ENCODE data around the gene C3orf20.

Gene C3orf20

DNA sequence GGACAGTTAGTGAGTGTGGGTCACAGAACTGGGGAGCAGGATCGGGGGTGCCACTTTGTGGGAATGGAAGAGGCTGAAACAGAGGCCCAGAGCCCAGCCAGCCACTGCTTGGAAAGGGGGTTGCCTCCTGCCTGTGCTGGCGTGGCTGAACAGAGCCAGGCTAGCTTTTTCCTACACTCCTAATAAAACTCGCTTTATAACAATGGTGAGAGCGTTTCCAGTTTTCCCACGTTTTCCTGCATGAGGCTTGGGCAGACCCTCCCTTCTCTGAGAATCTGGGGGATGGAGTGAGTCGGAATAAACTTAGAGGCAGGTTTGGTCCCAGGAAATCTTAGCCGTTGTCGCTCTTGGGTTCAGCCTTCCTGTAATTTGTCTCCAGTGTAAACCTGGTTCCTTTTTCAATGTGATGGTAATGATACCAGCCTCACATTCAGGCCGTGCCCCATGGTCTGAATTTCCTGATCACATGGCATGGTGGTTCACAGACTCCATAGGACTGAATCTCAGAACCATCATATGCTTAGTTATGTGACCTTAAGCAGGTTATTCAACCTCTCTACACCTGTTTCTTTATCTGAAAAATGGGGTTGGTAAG is 137.4 kb downstream of the C3orf20 start:
- TF ChIP-seq FOXP2 (optimal IDR thresholded peaks at IDR 0.05; ENCODE audit: control extremely low read depth, extremely low read length, insufficient read depth), result no peak
- TF ChIP-seq EZH2 (IDR thresholded peaks at IDR 0.05), result no peak
- TF ChIP-seq POLR2AphosphoS5 (IDR thresholded peaks at IDR 0.05; ENCODE audit: borderline replicate concordance, low read depth, low read length), result no peak
- H3K4me3 ChIP-seq, result no peak overlapping the region
- H3K27ac ChIP-seq, result no peak overlapping the region
- H3K36me3 ChIP-seq (ENCODE audit: insufficient read depth, low read length), result no peaks in the 10 kb centered on the region
- H3K9ac ChIP-seq (ENCODE audit: insufficient read length), result no peak overlapping the region
- DNase-seq (ENCODE audit: low read depth, low spot score), result no peak
- no peaks in the 10 kb centered on the region for H3K9me3 ChIP-seq (ENCODE audit: low read depth, low read length)

DNA sequence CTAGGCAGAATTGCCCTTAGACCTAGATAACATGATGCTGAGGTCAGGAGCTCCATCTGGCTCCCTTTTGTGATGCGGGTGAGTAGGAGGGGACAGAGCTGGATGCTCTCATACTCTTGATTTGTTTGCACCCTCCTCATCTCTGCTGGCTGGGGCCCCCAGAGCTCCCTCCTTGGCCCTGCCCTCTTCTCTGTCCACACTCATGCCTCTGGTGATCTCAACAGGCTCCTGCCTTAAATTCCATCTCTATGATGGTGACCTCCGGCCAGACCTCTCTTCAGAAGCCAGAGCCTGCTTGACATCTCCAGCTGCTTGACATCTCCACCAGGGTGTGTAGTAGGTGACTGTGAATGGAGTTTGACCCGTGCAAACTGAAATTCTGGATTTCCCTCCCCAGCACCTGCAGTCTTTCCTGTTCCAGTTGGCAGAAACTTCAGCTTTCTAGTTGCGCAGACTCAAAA is 139.5 kb downstream of the C3orf20 start:
- TF ChIP-seq FOXP2 (optimal IDR thresholded peaks at IDR 0.05; ENCODE audit: control extremely low read depth, extremely low read length, insufficient read depth), result no peak
- no peak for TF ChIP-seq EZH2 (IDR thresholded peaks at IDR 0.05)
- no peak for TF ChIP-seq POLR2AphosphoS5 (IDR thresholded peaks at IDR 0.05; ENCODE audit: borderline replicate concordance, low read depth, low read length)
- Histone ChIP-seq H3K4me3 (no peak overlapping the region), H3K9me3 (ENCODE audit: low read depth, low read length) (no peaks in the 10 kb centered on the region), H3K36me3 (ENCODE audit: insufficient read depth, low read length) (no peaks in the 10 kb centered on the region), H3K27ac (no peak overlapping the region), H3K9ac (ENCODE audit: insufficient read length) (no peak overlapping the region)
- DNase-seq (ENCODE audit: low read depth, low spot score), result no peak

DNA sequence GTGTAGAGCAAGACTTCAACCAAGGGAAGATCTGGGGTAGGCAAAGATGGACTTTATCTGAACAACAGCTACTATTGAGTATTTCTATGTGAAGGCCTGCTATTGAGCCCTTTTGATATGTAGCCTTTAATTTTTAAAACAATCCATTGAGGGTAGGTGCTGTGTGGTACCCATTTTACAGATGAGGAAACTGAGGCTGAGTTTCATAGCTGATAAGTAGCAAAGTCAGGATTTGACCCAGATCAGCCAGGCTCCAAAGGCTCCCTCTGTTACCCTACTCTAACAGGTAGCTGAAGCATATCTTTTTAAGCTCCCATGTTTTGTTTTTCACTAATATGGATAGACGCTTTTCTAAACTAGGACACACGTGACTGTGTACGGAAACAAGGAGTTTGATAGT is 141.4 kb downstream of the C3orf20 start:
- TF ChIP-seq FOXP2 (optimal IDR thresholded peaks at IDR 0.05; ENCODE audit: control extremely low read depth, extremely low read length, insufficient read depth) (no peak), EZH2 (IDR thresholded peaks at IDR 0.05) (no peak), POLR2AphosphoS5 (IDR thresholded peaks at IDR 0.05; ENCODE audit: borderline replicate concordance, low read depth, low read length) (no peak)
- H3K9ac ChIP-seq (ENCODE audit: insufficient read length), result no peak overlapping the region
- no peak for DNase-seq (ENCODE audit: low read depth, low spot score)
- no peaks in the 10 kb centered on the region for H3K36me3 ChIP-seq (ENCODE audit: insufficient read depth, low read length)
- no peak overlapping the region for H3K4me3 ChIP-seq
- no peak overlapping the region for H3K27ac ChIP-seq
- no peaks in the 10 kb centered on the region for H3K9me3 ChIP-seq (ENCODE audit: low read depth, low read length)

DNA sequence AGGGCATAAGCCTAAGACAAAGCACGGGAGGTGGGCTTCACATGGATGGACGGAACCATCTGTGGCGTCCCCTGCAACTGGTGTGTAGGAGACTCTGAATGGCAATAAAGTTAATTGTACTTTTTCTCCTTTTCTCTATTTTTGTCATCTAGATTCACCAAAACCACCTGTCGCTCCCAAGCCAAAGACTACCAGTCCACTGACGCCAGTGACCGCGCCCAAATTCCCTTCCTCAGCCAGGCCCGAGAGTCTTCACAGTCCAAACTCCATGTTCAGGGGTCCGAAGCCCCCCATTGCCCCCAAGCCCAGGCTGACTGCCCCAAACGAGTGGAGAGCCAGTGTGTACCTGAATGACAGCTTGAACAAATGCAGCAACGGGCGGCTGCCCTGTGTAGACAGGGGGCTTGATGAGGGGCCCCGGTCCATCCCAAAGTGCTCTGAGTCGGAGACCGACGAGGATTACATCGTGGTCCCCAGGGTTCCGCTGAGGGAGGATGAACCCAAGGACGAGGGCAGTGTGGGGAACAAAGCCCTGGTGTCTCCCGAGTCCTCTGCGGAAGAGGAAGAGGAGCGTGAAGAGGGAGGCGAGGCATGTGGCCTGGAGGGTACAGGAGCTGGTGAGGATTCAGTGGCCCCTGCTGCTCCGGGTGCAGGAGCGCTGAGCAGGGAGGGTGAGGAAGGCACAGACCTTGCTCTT is 144.0 kb downstream of the C3orf20 start, which contains the start of gene FGD5:
Gene FGD5, plus strand, starts transcription at position 159 of the 697 bp plus-strand sequence. Its CDS starts 110 bp downstream, at position 269.
- Histone ChIP-seq H3K4me3 (no peak within 1 kb of the TSS), H3K27ac (no peak within 1 kb of the TSS), H3K9me3 (ENCODE audit: low read depth, low read length) (no peaks in the 10 kb centered on the region), H3K9ac (ENCODE audit: insufficient read length) (no peak within 1 kb of the TSS), H3K36me3 (ENCODE audit: insufficient read depth, low read length) (no peaks in the 10 kb centered on the region)
- no peak for DNase-seq (ENCODE audit: low read depth, low spot score)
- TF ChIP-seq FOXP2 (optimal IDR thresholded peaks at IDR 0.05; ENCODE audit: control extremely low read depth, extremely low read length, insufficient read depth) (no peak), EZH2 (IDR thresholded peaks at IDR 0.05) (no peak), POLR2AphosphoS5 (IDR thresholded peaks at IDR 0.05; ENCODE audit: borderline replicate concordance, low read depth, low read length) (no peak)

DNA sequence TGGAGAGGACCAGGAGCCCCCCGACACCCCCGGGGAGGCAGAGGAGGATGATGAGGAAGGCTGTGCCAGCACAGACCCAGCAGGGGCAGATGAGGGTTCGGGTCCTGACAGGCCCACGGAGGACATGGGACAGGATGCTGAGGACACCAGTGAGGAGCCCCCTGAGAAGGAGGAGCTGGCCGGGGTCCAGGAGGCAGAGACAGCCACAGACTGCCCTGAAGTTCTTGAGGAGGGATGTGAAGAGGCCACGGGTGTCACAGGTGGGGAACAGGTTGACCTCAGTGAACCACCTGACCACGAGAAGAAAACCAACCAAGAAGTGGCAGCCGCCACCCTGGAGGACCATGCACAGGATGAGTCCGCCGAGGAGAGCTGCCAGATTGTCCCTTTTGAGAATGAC is 144.7 kb downstream of the C3orf20 start:
- TF ChIP-seq FOXP2 (optimal IDR thresholded peaks at IDR 0.05; ENCODE audit: control extremely low read depth, extremely low read length, insufficient read depth), result no peak
- no peak for TF ChIP-seq EZH2 (IDR thresholded peaks at IDR 0.05)
- TF ChIP-seq POLR2AphosphoS5 (IDR thresholded peaks at IDR 0.05; ENCODE audit: borderline replicate concordance, low read depth, low read length), result no peak
- no peak overlapping the region for H3K27ac ChIP-seq
- no peaks in the 10 kb centered on the region for H3K9me3 ChIP-seq (ENCODE audit: low read depth, low read length)
- H3K9ac ChIP-seq (ENCODE audit: insufficient read length), result no peak overlapping the region
- H3K4me3 ChIP-seq, result no peak overlapping the region
- no peak for DNase-seq (ENCODE audit: low read depth, low spot score)
- no peaks in the 10 kb centered on the region for H3K36me3 ChIP-seq (ENCODE audit: insufficient read depth, low read length)

DNA sequence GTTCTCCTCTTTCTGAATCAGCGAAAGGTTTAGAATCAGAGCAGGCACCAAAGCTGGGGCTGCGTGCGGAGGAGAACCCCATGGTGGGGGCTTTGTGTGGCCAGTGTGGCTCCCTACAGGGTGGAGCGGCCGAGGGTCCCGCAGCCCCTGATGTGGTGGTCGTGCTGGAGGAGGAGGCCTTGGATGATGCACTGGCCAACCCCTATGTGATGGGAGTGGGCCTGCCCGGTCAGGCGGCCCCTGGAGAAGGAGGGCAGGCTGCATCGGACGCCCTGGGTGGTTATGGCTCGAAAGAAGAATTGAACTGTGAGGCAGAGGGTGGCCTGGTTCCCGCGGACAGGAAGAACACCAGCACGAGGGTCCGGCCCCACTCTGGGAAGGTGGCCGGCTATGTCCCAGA is 145.2 kb downstream of the C3orf20 start:
- Histone ChIP-seq H3K27ac (no peak overlapping the region), H3K4me3 (no peak overlapping the region), H3K9me3 (ENCODE audit: low read depth, low read length) (no peaks in the 10 kb centered on the region), H3K36me3 (ENCODE audit: insufficient read depth, low read length) (no peaks in the 10 kb centered on the region), H3K9ac (ENCODE audit: insufficient read length) (no peak overlapping the region)
- no peak for DNase-seq (ENCODE audit: low read depth, low spot score)
- TF ChIP-seq POLR2AphosphoS5 (IDR thresholded peaks at IDR 0.05; ENCODE audit: borderline replicate concordance, low read depth, low read length), result no peak
- no peak for TF ChIP-seq FOXP2 (optimal IDR thresholded peaks at IDR 0.05; ENCODE audit: control extremely low read depth, extremely low read length, insufficient read depth)
- TF ChIP-seq EZH2 (IDR thresholded peaks at IDR 0.05), result no peak

DNA sequence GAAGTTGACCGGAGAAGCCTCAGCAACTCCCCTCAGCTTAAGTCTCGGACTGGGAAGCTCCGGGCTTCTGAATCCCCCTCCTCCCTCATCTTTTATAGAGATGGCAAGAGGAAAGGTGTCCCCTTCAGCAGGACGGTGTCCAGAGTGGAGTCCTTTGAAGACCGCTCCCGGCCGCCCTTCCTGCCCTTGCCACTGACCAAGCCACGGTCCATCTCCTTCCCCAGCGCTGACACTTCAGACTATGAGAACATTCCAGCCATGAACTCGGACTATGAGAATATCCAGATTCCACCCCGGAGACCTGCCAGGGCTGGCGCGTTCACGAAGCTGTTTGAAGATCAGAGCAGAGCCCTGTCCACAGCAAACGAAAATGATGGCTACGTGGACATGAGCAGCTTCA is 146.2 kb downstream of the C3orf20 start:
- TF ChIP-seq FOXP2 (optimal IDR thresholded peaks at IDR 0.05; ENCODE audit: control extremely low read depth, extremely low read length, insufficient read depth) (no peak), POLR2AphosphoS5 (IDR thresholded peaks at IDR 0.05; ENCODE audit: borderline replicate concordance, low read depth, low read length) (no peak), EZH2 (IDR thresholded peaks at IDR 0.05) (no peak)
- no peak overlapping the region for H3K4me3 ChIP-seq
- H3K36me3 ChIP-seq (ENCODE audit: insufficient read depth, low read length), result no peaks in the 10 kb centered on the region
- no peak overlapping the region for H3K27ac ChIP-seq
- no peaks in the 10 kb centered on the region for H3K9me3 ChIP-seq (ENCODE audit: low read depth, low read length)
- DNase-seq (ENCODE audit: low read depth, low spot score), result no peak
- H3K9ac ChIP-seq (ENCODE audit: insufficient read length), result no peak overlapping the region

DNA sequence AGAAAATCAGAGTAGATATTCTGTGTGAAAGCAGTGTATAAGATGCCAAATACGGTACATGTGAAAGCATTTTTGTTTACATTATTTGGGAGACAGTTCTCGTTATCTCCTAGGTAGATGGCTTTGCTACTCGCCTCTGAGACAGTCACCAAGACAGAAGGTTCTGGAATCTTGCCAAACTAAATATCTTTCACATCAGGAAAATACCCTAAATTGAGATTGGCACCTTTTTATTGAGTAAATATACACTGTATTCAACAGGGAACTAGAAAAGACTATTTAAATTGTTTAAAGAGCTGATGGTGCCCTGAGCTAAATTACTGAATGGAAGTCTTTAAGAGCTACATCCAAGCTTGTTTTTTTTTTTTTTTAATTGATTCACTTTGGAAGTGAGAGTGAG is 147.2 kb downstream of the C3orf20 start:
- Histone ChIP-seq H3K4me3 (no peak overlapping the region), H3K36me3 (ENCODE audit: insufficient read depth, low read length) (no peaks in the 10 kb centered on the region), H3K27ac (no peak overlapping the region), H3K9ac (ENCODE audit: insufficient read length) (no peak overlapping the region), H3K9me3 (ENCODE audit: low read depth, low read length) (no peaks in the 10 kb centered on the region)
- DNase-seq (ENCODE audit: low read depth, low spot score), result no peak
- no peak for TF ChIP-seq FOXP2 (optimal IDR thresholded peaks at IDR 0.05; ENCODE audit: control extremely low read depth, extremely low read length, insufficient read depth)
- no peak for TF ChIP-seq EZH2 (IDR thresholded peaks at IDR 0.05)
- TF ChIP-seq POLR2AphosphoS5 (IDR thresholded peaks at IDR 0.05; ENCODE audit: borderline replicate concordance, low read depth, low read length), result no peak

Measured in SK-N-MC (cell line).